Caco-2 (cell line): ENCODE measurements around the gene EFHC1. TPM values are rescaled to one million over a fixed set of nuclear protein-coding genes. Genes with fewer than 3 reads are reported as not detected.

ENCODE experiments used
- BruUV-seq: library from RNA; stranded (reverse); fragments of 400-500 nt; replicated peaks from 2 replicates; lab custom pipeline; 2021; lab: Mats Ljungman, UMichigan
- CTCF ChIA-PET: fragments of 300-600 bp; sonication (Branson Sonifier 250); formaldehyde crosslinking; loops from one replicate; lab custom pipeline; 2022; ENCODE audit warnings: antibody characterized with exemption; lab: Charles Lee
- POLR2A ChIA-PET: fragments of 300-600 bp; sonication (Branson Sonifier 250); formaldehyde crosslinking; loops from one replicate; lab custom pipeline; 2022; ENCODE audit warnings: antibody characterized with exemption; lab: Charles Lee
- DNase-seq, 2 experiments: peaks; one replicate each; pipeline versions ENCODE4 v3.0.0 to v3.0.0-alpha.2; 2020 to 2022
- H3K27me3 ChIP-seq: replicated peaks from 2 replicates; pipeline ENCODE4 v1.6.0; 2011; ENCODE audit warnings: low read length; ENCODE audit not compliant: control insufficient read depth, insufficient read depth
- H3K36me3 ChIP-seq: 2 replicates; pipeline ENCODE4 v1.5.1; 2011; ENCODE audit warnings: low read length; ENCODE audit not compliant: control insufficient read depth, insufficient read depth
- H3K4me1 ChIP-seq: fragments of 250-450 bp; sonication (Bioruptor Pico); 2 replicates; pipeline ENCODE4 v1.5.1; 2020; ENCODE audit warnings: mild to moderate bottlenecking
- H3K4me3 ChIP-seq: 2 replicates; pipeline ENCODE4 v1.5.1; 2011; ENCODE audit warnings: low read depth, mild to moderate bottlenecking, control low read depth, low read length
- H3K9me3 ChIP-seq: fragments of 250-450 bp; sonication (Bioruptor Pico); 2 replicates; pipeline ENCODE4 v1.5.1; 2020; ENCODE audit warnings: mild to moderate bottlenecking, moderate library complexity
- H3K27ac Mint-ChIP-seq: one replicate; pipeline ENCODE4 v1.8.0; 2022; ENCODE audit warnings: mixed read lengths; ENCODE audit not compliant: unreplicated experiment
- H3K27me3 Mint-ChIP-seq: one replicate; pipeline ENCODE4 v1.8.0; 2022; ENCODE audit warnings: mixed read lengths; ENCODE audit not compliant: insufficient read depth, unreplicated experiment
- H3K36me3 Mint-ChIP-seq: one replicate; pipeline ENCODE4 v1.8.0; 2022; ENCODE audit warnings: mild to moderate bottlenecking, mixed read lengths; ENCODE audit not compliant: insufficient read depth, unreplicated experiment
- H3K4me1 Mint-ChIP-seq: one replicate; pipeline ENCODE4 v1.8.0; 2022; ENCODE audit warnings: low read depth, mixed read lengths; ENCODE audit not compliant: unreplicated experiment
- H3K4me3 Mint-ChIP-seq: one replicate; pipeline ENCODE4 v1.8.0; 2022; ENCODE audit warnings: mild to moderate bottlenecking, moderate library complexity, mixed read lengths; ENCODE audit not compliant: unreplicated experiment
- H3K9me3 Mint-ChIP-seq: one replicate; pipeline ENCODE4 v1.8.0; 2022; ENCODE audit warnings: mixed read lengths; ENCODE audit not compliant: unreplicated experiment
- intact Hi-C: fragments of 100-400 bp; cut with micrococcal nuclease; formaldehyde crosslinking; loops from one replicate; pipeline ENCODE4 v1.10.0; 2022; ENCODE audit not compliant: unreplicated experiment
- total RNA-seq: library from RNA; stranded (reverse); gene quantifications from 2 replicates; pipeline ENCODE4 v1.2.3, GENCODE V29; 2022
- TF ChIP-seq, protein P1 (sequence below), 2 experiments: fragments of 200-600 bp in 1 of 2; IDR thresholded peaks; 1 replicate in 1 of 2; 2 replicates in 1 of 2; pipeline versions ENCODE4 v1.5.1 to v1.8.0; 2011 to 2022; ENCODE audit warnings: antibody characterized with exemption in 1 of 2, control low read depth in 1 of 2, inconsistent platforms in 1 of 2, low read depth in 1 of 2, low read length in 1 of 2, mild to moderate bottlenecking in 1 of 2, moderate library complexity in 1 of 2; ENCODE audit not compliant: insufficient read depth in 1 of 2, severe bottlenecking in 1 of 2, unreplicated experiment in 1 of 2

Gene EFHC1
- total RNA-seq, 1 experiment from 2014 or later = 14.6 TPM

- no TSS peak for BruUV-seq
- no peaks in the 10 kb centered on the region for H3K4me1 ChIP-seq
- H3K9me3 ChIP-seq = no peaks in the 10 kb centered on the region
- ChIA-PET CTCF (no interaction called here), POLR2A (no interaction called here)
- H3K27me3 ChIP-seq = no peaks in the 10 kb centered on the region
- TF ChIP-seq, protein P1, sequence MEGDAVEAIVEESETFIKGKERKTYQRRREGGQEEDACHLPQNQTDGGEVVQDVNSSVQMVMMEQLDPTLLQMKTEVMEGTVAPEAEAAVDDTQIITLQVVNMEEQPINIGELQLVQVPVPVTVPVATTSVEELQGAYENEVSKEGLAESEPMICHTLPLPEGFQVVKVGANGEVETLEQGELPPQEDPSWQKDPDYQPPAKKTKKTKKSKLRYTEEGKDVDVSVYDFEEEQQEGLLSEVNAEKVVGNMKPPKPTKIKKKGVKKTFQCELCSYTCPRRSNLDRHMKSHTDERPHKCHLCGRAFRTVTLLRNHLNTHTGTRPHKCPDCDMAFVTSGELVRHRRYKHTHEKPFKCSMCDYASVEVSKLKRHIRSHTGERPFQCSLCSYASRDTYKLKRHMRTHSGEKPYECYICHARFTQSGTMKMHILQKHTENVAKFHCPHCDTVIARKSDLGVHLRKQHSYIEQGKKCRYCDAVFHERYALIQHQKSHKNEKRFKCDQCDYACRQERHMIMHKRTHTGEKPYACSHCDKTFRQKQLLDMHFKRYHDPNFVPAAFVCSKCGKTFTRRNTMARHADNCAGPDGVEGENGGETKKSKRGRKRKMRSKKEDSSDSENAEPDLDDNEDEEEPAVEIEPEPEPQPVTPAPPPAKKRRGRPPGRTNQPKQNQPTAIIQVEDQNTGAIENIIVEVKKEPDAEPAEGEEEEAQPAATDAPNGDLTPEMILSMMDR (IDR thresholded peaks at IDR 0.05; ENCODE audit: insufficient read depth in 1 of 2, low read depth in 1 of 2, low read length in 1 of 2, severe bottlenecking in 1 of 2, unreplicated experiment in 1 of 2) = no peak
- no peak overlapping the region for H3K4me3 ChIP-seq
- peak overlapping the region; percentile 23 for H3K27ac Mint-ChIP-seq
- no peaks in the 10 kb centered on the region for H3K27me3 Mint-ChIP-seq
- DNase-seq = no peak
- H3K36me3 Mint-ChIP-seq = peaks cover 19% of the 10 kb centered on the region
- peaks cover 15% of the 10 kb centered on the region for H3K4me1 Mint-ChIP-seq
- H3K36me3 ChIP-seq = no peaks in the 10 kb centered on the region; the same call in none of the 2 replicates
- intact Hi-C loops = no loop called here
- H3K9me3 Mint-ChIP-seq = no peaks in the 10 kb centered on the region
- no peak overlapping the region for H3K4me3 Mint-ChIP-seq
These were observed 114.8 kb downstream of the EFHC1 start for GRCh38 chr6:52534966-52535390.

GRCh38 chr6:52535711-52536423 is 115.7 kb downstream of the EFHC1 start:
- no peaks in the 10 kb centered on the region for H3K27me3 ChIP-seq
- intact Hi-C loops = no loop called here
- Mint-ChIP-seq H3K27me3 (no peaks in the 10 kb centered on the region), H3K4me3 (no peak overlapping the region), H3K36me3 (peaks cover 27% of the 10 kb centered on the region), H3K27ac (no peak overlapping the region), H3K9me3 (no peaks in the 10 kb centered on the region), H3K4me1 (peaks cover 15% of the 10 kb centered on the region)
- no peaks in the 10 kb centered on the region for H3K4me1 ChIP-seq
- no peak for DNase-seq
- POLR2A ChIA-PET = interaction anchor here (0.6 kb wide), 1 partner anchor 219 kb away, joined by 8 read pairs; no protein-coding TSS in a partner anchor
- CTCF ChIA-PET = no interaction called here
- TF ChIP-seq, protein P1 (IDR thresholded peaks at IDR 0.05; ENCODE audit: insufficient read depth in 1 of 2, low read depth in 1 of 2, low read length in 1 of 2, severe bottlenecking in 1 of 2, unreplicated experiment in 1 of 2) = no peak
- no peaks in the 10 kb centered on the region for H3K9me3 ChIP-seq
- no peaks in the 10 kb centered on the region; the same call in none of the 2 replicates for H3K36me3 ChIP-seq
- no TSS peak for BruUV-seq
- no peak overlapping the region for H3K4me3 ChIP-seq

- Mint-ChIP-seq H3K36me3 (peaks cover 28% of the 10 kb centered on the region), H3K4me1 (peaks cover 13% of the 10 kb centered on the region), H3K27me3 (no peaks in the 10 kb centered on the region), H3K27ac (no peak overlapping the region), H3K4me3 (no peak overlapping the region), H3K9me3 (no peaks in the 10 kb centered on the region)
- TF ChIP-seq, protein P1 (IDR thresholded peaks at IDR 0.05; ENCODE audit: insufficient read depth in 1 of 2, low read depth in 1 of 2, low read length in 1 of 2, severe bottlenecking in 1 of 2, unreplicated experiment in 1 of 2) = no peak
- intact Hi-C loops = no loop called here
- Histone ChIP-seq H3K27me3 (no peaks in the 10 kb centered on the region), H3K4me3 (no peak overlapping the region), H3K9me3 (no peaks in the 10 kb centered on the region), H3K4me1 (no peaks in the 10 kb centered on the region), H3K36me3 (no peaks in the 10 kb centered on the region; the same call in none of the 2 replicates)
- DNase-seq = no peak
- ChIA-PET CTCF (interaction anchor here (0.6 kb wide), 1 partner anchor 12 kb away, joined by 3 read pairs; no protein-coding TSS in a partner anchor), POLR2A (no interaction called here)
- BruUV-seq = no TSS peak
These were observed 116.3 kb downstream of the EFHC1 start for GRCh38 chr6:52536424-52536916.
